Heart left ventricle (tissue), 16 donors: ENCODE measurements around the gene CLEC16A. TPM values are rescaled to one million over a fixed set of nuclear protein-coding genes. Genes with fewer than 3 reads are reported as not detected.

Experiments used
- ATAC-seq, 4 donors: fragments of 200-7000 bp; cut with Tn5 transposase; one replicate each; pipeline ENCODE4 v1.9.1; 2020 to 2022; ENCODE audit warnings: moderate library complexity in 4 of 4, mild to moderate bottlenecking in 3 of 4, moderate number of reproducible peaks in 1 of 4
- DNase-seq, 5 donors: peaks; one replicate each; pipeline ENCODE4 v3.0.0-alpha.2; 2020
- H3K27ac ChIP-seq, 12 donors: fragments of 200-600 bp; sonication (generic) in 4 of 12; one replicate each; pipeline versions ENCODE4 v1.5.0 to v1.8.0; 2016 to 2022; ENCODE audit warnings: mild to moderate bottlenecking in 2 of 12
- H3K27me3 ChIP-seq, 9 donors: fragments of 200-600 bp; sonication (generic) in 2 of 9; one replicate each; pipeline versions ENCODE4 v1.5.1 to v1.8.0; 2016 to 2022; ENCODE audit warnings: mild to moderate bottlenecking in 3 of 9
- H3K36me3 ChIP-seq, 9 donors: fragments of 200-600 bp; sonication (generic) in 2 of 9; one replicate each; pipeline versions ENCODE4 v1.5.0 to v1.8.0; 2018 to 2022; ENCODE audit warnings: mild to moderate bottlenecking in 2 of 9
- H3K4me1 ChIP-seq, 12 donors: fragments of 200-600 bp; sonication (generic) in 4 of 12; one replicate each; pipeline versions ENCODE4 v1.5.0 to v1.8.0; 2016 to 2022; ENCODE audit warnings: mild to moderate bottlenecking in 3 of 12
- H3K4me3 ChIP-seq, 12 donors: fragments of 200-600 bp; sonication (generic) in 4 of 12; one replicate each; pipeline versions ENCODE4 v1.5.0 to v1.8.0; 2017 to 2022; ENCODE audit warnings: mild to moderate bottlenecking in 9 of 12, moderate library complexity in 4 of 12
- H3K9me3 ChIP-seq, 12 donors: fragments of 200-600 bp; sonication (generic) in 4 of 12; one replicate each; pipeline versions ENCODE4 v1.5.0 to v1.8.0; 2016 to 2022; ENCODE audit warnings: mild to moderate bottlenecking in 1 of 12
- CTCF ChIP-seq, 12 donors: fragments of 200-600 bp; sonication (generic) in 4 of 12; IDR thresholded peaks; one replicate each; pipeline versions ENCODE4 v1.5.0 to v1.8.0; 2018 to 2022; ENCODE audit warnings: antibody characterized with exemption in 12 of 12, mild to moderate bottlenecking in 5 of 12
- POLR2A ChIP-seq, 2 donors: fragments of 450-650 bp; IDR thresholded peaks; one replicate each; pipeline ENCODE4 v1.6.1; 2017; ENCODE audit warnings: antibody characterized with exemption in 2 of 2, mild to moderate bottlenecking in 2 of 2, moderate library complexity in 2 of 2
- whole genome bisulfite sequencing, 4 donors: extraction: QIAGEN DNeasy Blood & Tissue Kit in 2 of 4; methylation state at CpG; one replicate each; pipeline versions ENCODE4 v1.1.5 to v1.1.7; 2013 to 2018; 5-methylcytosine and 5-hydroxymethylcytosine counted together
- intact Hi-C, 10 donors: fragments of 100-400 bp; cut with DNase I; formaldehyde crosslinking; loops; one replicate each; pipeline versions ENCODE4 v1.11.1 to v1.14.2; 2022
- polyA plus RNA-seq, 2 donors: library from polyadenylated mRNA; stranded (reverse); fragments of 200-250 nt; gene quantifications; one replicate each; pipeline ENCODE4 v1.2.3, GENCODE V29; 2013
- total RNA-seq, 9 donors: library from RNA; depleted of rRNA in 2 of 9; stranded (reverse); fragments of >200 nt in 2 of 9; fragmentation: NEBNext Ultra II Directional in 3 of 9; extraction: Animal tissue kit (Norgen Biotek cat#: 25700) in 3 of 9; gene quantifications; one replicate each; pipeline versions ENCODE4 v1.1.0 to v1.2.4, GENCODE V29; 2016 to 2023
- donor health status: ischemic (EF 13 %, LVEDD 7.1; RV severe dilation, severe dysfunction).
- donor health status: healthy with polysubstance abuse.
- donor health status: DM: no; HTN: yes; CAD: no.
- donor health status: DM: no; HTN: no; CAD: no.
- donor health status: ischemic (EF 25% LVEDD 6.9; RV normal size, moderate dysfunction).
- donor health status: ischemic (EF 25% LVEDD 5.7; RV mildly dilated, moderate dysfunction).
- donor health status: healthy.
- donor health status: DM: yes; HTN: yes; CAD: no.
- donor health status: ischemic (EF 35%, LVEDD 5.7; RV mildly dilated, moderate dysfunction).
- donor health status: nonischemic (EF 11% LVEDD 7.7; RV severe dilation, severe dysfunction).
- donor health status: DM: yes; HTN: yes; CAD: no.
- donor health status: PGD.
- donor health status: ischemic (EF 29% LVEDD 5.4; RV normal size, mild dysfunction).
- donor health status: nonischemic (EF 23%, LVEDD 6.1; RV moderate dilation, normal function).

The CLEC16A gene
- total and polyA plus RNA-seq, 11 donors: 13.8 to 41.1 (median 23.7) TPM

DNA sequence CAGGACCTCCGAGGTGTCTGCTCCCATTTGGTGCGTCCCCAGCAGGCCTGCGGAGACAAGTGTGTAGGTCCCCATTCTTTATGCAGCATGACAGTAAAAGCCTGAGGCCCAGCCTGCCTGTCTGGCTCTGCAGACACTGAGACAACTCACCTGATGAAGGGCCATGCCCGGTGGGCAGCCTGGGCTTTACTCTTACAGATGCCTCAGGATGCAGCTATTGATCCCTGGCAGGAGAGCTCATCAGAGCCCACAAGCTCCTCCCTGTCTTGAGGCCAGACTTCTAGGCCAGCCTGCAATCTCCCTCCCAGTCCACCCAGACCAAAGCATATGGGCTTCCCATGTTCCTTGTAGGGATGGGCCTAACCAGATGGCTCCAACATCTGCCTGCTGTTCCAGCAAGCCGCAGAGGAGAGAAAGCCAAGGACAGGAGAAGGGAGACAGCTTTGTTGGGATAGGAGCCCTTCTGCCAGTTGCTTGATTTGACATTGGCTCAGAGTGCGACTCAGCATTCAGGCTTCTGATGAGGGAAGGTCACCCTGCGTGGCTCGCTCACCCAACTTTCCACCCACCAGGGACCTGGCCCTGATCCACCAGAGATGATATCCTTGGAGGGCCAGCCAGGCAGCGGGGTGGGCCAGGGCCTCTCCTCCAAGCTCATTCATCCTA, 224.2 kb downstream of the CLEC16A start:
- peaks cover 0 to 14% (median 7%) of the 10 kb centered on the region in 12 donors for H3K4me1 ChIP-seq
- no peaks in the 10 kb centered on the region for H3K9me3 ChIP-seq
- no peak overlapping the region for H3K4me3 ChIP-seq
- TF ChIP-seq POLR2A (IDR thresholded peaks at IDR 0.05) (no peak), CTCF (IDR thresholded peaks at IDR 0.05) (no peak)
- H3K36me3 ChIP-seq: peaks cover 0 to 32% (median 11%) of the 10 kb centered on the region in 9 donors
- DNase-seq (peak in 3 of 5 donors; percentile 37 to 60 (median 58)), ATAC-seq (peak; percentile 32 to 78 (median 56))
- no peaks in the 10 kb centered on the region for H3K27me3 ChIP-seq
- 71 to 85% (median 74%) methylated on average over 5 to 9 of the region's 9 CpGs for WGBS, 4 donors
- intact Hi-C loops: loop anchor here in 3 of 10 donors (10.0 kb wide), 3 partner anchors 64 to 86 kb away; partner anchors contain the start of gene SOCS1 (in 1 of the 3)
- peak overlapping the region in 5 of 12 donors; percentile 23 to 57 (median 44) for H3K27ac ChIP-seq

DNA sequence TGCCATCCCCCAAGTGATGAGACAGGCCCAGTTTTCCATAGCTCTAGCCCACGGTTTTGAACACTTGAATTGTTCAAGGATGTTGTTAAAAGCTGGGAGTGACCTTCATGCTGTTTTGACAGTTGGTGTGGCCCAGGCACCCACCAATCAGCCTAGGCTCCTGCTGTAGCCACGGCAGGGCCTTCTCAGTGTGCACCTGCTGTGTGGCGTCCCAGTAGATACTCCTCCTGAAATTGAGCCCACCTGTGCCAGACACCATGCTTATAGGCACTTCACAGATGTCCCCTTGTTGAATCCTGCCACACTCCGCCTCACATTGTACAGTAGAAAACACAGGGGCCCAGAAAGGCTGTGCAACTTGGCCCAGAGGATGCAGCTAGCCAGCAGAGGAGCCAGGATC, 225.3 kb downstream of the CLEC16A start:
- peaks cover 0 to 11% (median 6%) of the 10 kb centered on the region in 12 donors for H3K4me1 ChIP-seq
- DNase-seq (peak in 1 of 5 donors; percentile 12), ATAC-seq (no peak)
- H3K27me3 ChIP-seq: no peaks in the 10 kb centered on the region
- H3K36me3 ChIP-seq: peaks cover 0 to 32% (median 12%) of the 10 kb centered on the region in 9 donors
- intact Hi-C loops: loop anchor here in 3 of 10 donors (10.0 kb wide), 4 partner anchors 55 to 85 kb away; partner anchors contain the start of gene SOCS1 (in 1 of the 3)
- H3K27ac ChIP-seq: no peak overlapping the region
- TF ChIP-seq CTCF (IDR thresholded peaks at IDR 0.05): no peak
- TF ChIP-seq POLR2A (IDR thresholded peaks at IDR 0.05): no peak
- H3K9me3 ChIP-seq: no peaks in the 10 kb centered on the region
- 88 to 94% (median 91%) methylated on average over 4 of the region's 4 CpGs for WGBS, 4 donors
- H3K4me3 ChIP-seq: no peak overlapping the region

- intact Hi-C loops: loop anchor here in 1 of 10 donors (10.0 kb wide), 1 partner anchor 55 kb away; no protein-coding TSS in a partner anchor
- TF ChIP-seq CTCF (IDR thresholded peaks at IDR 0.05): no peak
- peaks cover 0 to 11% (median 6%) of the 10 kb centered on the region in 12 donors for H3K4me1 ChIP-seq
- no peak overlapping the region for H3K4me3 ChIP-seq
- ATAC-seq (no peak), DNase-seq (no peak)
- H3K9me3 ChIP-seq: no peaks in the 10 kb centered on the region
- no peak overlapping the region for H3K27ac ChIP-seq
- no peaks in the 10 kb centered on the region for H3K27me3 ChIP-seq
- 88 to 93% (median 92%) methylated on average over 5 to 7 of the region's 7 CpGs for WGBS, 4 donors
- peaks cover 0 to 32% (median 12%) of the 10 kb centered on the region in 9 donors for H3K36me3 ChIP-seq
Measured at GRCh38 chr16:11170201-11170600, 225.8 kb downstream of the CLEC16A start.

GRCh38 chr16:11170696-11171447, 226.5 kb downstream of the CLEC16A start:
- no peaks in the 10 kb centered on the region for H3K9me3 ChIP-seq
- ATAC-seq: no peak
- TF ChIP-seq CTCF (IDR thresholded peaks at IDR 0.05): no peak
- no peak for TF ChIP-seq POLR2A (IDR thresholded peaks at IDR 0.05)
- H3K4me1 ChIP-seq: peaks cover 0 to 11% (median 6%) of the 10 kb centered on the region in 12 donors
- WGBS, 4 donors: 92 to 97% (median 93%) methylated on average over 15 to 19 of the region's 19 CpGs
- peaks cover 0 to 32% (median 12%) of the 10 kb centered on the region in 9 donors for H3K36me3 ChIP-seq
- peak in 1 of 5 donors; percentile 11 for DNase-seq
- no peak overlapping the region for H3K4me3 ChIP-seq
- H3K27ac ChIP-seq: no peak overlapping the region
- intact Hi-C loops: loop anchor here in 1 of 10 donors (10.0 kb wide), 1 partner anchor 54 kb away; no protein-coding TSS in a partner anchor
- no peaks in the 10 kb centered on the region for H3K27me3 ChIP-seq
